SK-N-SH (cell line): ENCODE results near the gene SLAMF6.

ENCODE experiments used
- CHD2 ChIP-seq: fragments of 150-350 bp; IDR thresholded peaks from 2 replicates; pipeline ENCODE4 v1.6.1; 2018; ENCODE audit warnings: low read length; ENCODE audit not compliant: partially characterized antibody
- NRF1 ChIP-seq: IDR thresholded peaks from 2 replicates; pipeline ENCODE4 v1.6.1; 2012; ENCODE audit warnings: low read depth, mild to moderate bottlenecking, low read length
- PBX3 ChIP-seq: IDR thresholded peaks from 2 replicates; pipeline ENCODE4; 2012
- POLR2AphosphoS5 ChIP-seq: IDR thresholded peaks from 2 replicates; pipeline ENCODE4 v1.6.1; 2012; ENCODE audit warnings: low read depth, low read length
- RAD21 ChIP-seq: IDR thresholded peaks from 2 replicates; pipeline ENCODE4 v1.6.1; 2012; ENCODE audit warnings: mild to moderate bottlenecking, low read length
- SIN3A ChIP-seq: IDR thresholded peaks from 2 replicates; pipeline ENCODE4 v1.6.1; 2012; ENCODE audit warnings: low read depth, mild to moderate bottlenecking, low read length, moderate library complexity, borderline replicate concordance
- USF2 ChIP-seq: fragments of 150-350 bp; IDR thresholded peaks from 2 replicates; pipeline ENCODE4 v1.6.1; 2017; ENCODE audit warnings: antibody characterized with exemption, low read length, low read depth, borderline replicate concordance
- TF ChIP-seq, protein P1 (sequence below): fragments of 200-600 bp; sonication (generic); IDR thresholded peaks from 2 replicates; pipeline ENCODE4 v1.6.1; 2017; ENCODE audit warnings: antibody characterized with exemption, mild to moderate bottlenecking, moderate library complexity

GRCh38 chr1:160552425-160552824, 29.4 kb upstream of the SLAMF6 start:
- TF ChIP-seq PBX3 (no peak), CHD2 (no peak), USF2 (no peak), SIN3A (no peak), POLR2AphosphoS5 (no peak), NRF1 (no peak), RAD21 (no peak)
- TF ChIP-seq, protein P1, sequence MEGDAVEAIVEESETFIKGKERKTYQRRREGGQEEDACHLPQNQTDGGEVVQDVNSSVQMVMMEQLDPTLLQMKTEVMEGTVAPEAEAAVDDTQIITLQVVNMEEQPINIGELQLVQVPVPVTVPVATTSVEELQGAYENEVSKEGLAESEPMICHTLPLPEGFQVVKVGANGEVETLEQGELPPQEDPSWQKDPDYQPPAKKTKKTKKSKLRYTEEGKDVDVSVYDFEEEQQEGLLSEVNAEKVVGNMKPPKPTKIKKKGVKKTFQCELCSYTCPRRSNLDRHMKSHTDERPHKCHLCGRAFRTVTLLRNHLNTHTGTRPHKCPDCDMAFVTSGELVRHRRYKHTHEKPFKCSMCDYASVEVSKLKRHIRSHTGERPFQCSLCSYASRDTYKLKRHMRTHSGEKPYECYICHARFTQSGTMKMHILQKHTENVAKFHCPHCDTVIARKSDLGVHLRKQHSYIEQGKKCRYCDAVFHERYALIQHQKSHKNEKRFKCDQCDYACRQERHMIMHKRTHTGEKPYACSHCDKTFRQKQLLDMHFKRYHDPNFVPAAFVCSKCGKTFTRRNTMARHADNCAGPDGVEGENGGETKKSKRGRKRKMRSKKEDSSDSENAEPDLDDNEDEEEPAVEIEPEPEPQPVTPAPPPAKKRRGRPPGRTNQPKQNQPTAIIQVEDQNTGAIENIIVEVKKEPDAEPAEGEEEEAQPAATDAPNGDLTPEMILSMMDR = no peak
